Astrocyte (in vitro differentiated cells and primary cell): ENCODE measurements around the gene LSP1. TPM values are rescaled to one million over a fixed set of nuclear protein-coding genes. Genes with fewer than 3 reads are reported as not detected.
A peak's percentile ranks its signal among the peaks of the same experiment; 100 is the strongest.

Source experiments
- DNase-seq: peaks from one replicate; pipeline ENCODE4 v3.0.0-alpha.2; 2010; ENCODE audit warnings: low read depth
- FAIRE-seq: peaks from 2 replicates; lab custom pipeline; 2011; peaks lifted over from hg19 to GRCh38; lab: Jason Lieb, UNC
- H2AFZ ChIP-seq: 2 replicates; pipeline ENCODE4 v1.6.0; 2012; ENCODE audit warnings: low read depth, low read length, inconsistent platforms
- H3K27ac ChIP-seq: 2 replicates; pipeline ENCODE4 v1.5.1; 2011; ENCODE audit warnings: low read depth, low read length, inconsistent platforms
- H3K27me3 ChIP-seq: 2 replicates; pipeline ENCODE4 v1.6.0; 2011; ENCODE audit warnings: low read length, inconsistent platforms; ENCODE audit not compliant: insufficient read depth
- H3K36me3 ChIP-seq: 2 replicates; pipeline ENCODE4 v1.5.1; 2011; ENCODE audit warnings: low read length, inconsistent platforms; ENCODE audit not compliant: insufficient read depth
- H3K4me1 ChIP-seq: 2 replicates; pipeline ENCODE4 v1.5.1; 2011; ENCODE audit warnings: low read length, inconsistent platforms; ENCODE audit not compliant: insufficient read depth
- H3K4me2 ChIP-seq: 2 replicates; pipeline ENCODE4 v1.6.0; 2012; ENCODE audit warnings: low read length, inconsistent platforms
- H3K4me3 ChIP-seq: 2 replicates; pipeline ENCODE4 v1.5.1; 2011; ENCODE audit warnings: low read depth, mild to moderate bottlenecking, low read length, inconsistent platforms; ENCODE audit not compliant: insufficient read depth
- H3K79me2 ChIP-seq: 2 replicates; pipeline ENCODE4 v1.6.0; 2012; ENCODE audit warnings: mild to moderate bottlenecking, low read length, inconsistent platforms; ENCODE audit not compliant: insufficient read depth
- H3K9ac ChIP-seq: 2 replicates; pipeline ENCODE4 v1.6.0; 2012; ENCODE audit warnings: mild to moderate bottlenecking, low read length, inconsistent platforms
- H3K9me3 ChIP-seq: 2 replicates; pipeline ENCODE4 v1.5.1; 2012; ENCODE audit warnings: low read depth, mild to moderate bottlenecking, low read length, inconsistent platforms; ENCODE audit not compliant: insufficient read depth
- H4K20me1 ChIP-seq: 2 replicates; pipeline ENCODE4 v1.6.0; 2012; ENCODE audit warnings: low read length, inconsistent platforms; ENCODE audit not compliant: insufficient read depth
- H3K27ac Mint-ChIP-seq: one replicate; pipeline ENCODE4 v1.8.0; 2021; ENCODE audit warnings: mild to moderate bottlenecking, mixed read lengths; ENCODE audit not compliant: unreplicated experiment
- H3K27me3 Mint-ChIP-seq: one replicate; pipeline ENCODE4 v1.8.0; 2021; ENCODE audit warnings: low read depth, mixed read lengths; ENCODE audit not compliant: unreplicated experiment
- H3K36me3 Mint-ChIP-seq: one replicate; pipeline ENCODE4 v1.8.0; 2021; ENCODE audit warnings: low read depth, mixed read lengths; ENCODE audit not compliant: unreplicated experiment
- H3K4me1 Mint-ChIP-seq: one replicate; pipeline ENCODE4 v1.8.0; 2021; ENCODE audit warnings: low read depth, mixed read lengths; ENCODE audit not compliant: unreplicated experiment
- H3K4me3 Mint-ChIP-seq: one replicate; pipeline ENCODE4 v1.8.0; 2021; ENCODE audit warnings: mild to moderate bottlenecking, moderate library complexity, mixed read lengths; ENCODE audit not compliant: unreplicated experiment
- H3K9me3 Mint-ChIP-seq: one replicate; pipeline ENCODE4 v1.8.0; 2021; ENCODE audit warnings: mild to moderate bottlenecking, mixed read lengths; ENCODE audit not compliant: unreplicated experiment
- EZH2 ChIP-seq: IDR thresholded peaks from 2 replicates; pipeline ENCODE4 v1.6.1; 2012; ENCODE audit warnings: mild to moderate bottlenecking, low read length, inconsistent platforms; ENCODE audit not compliant: insufficient read depth
- total RNA-seq: library from RNA; stranded (reverse); gene quantifications from 2 replicates; pipeline ENCODE4 v1.2.1, GENCODE V29; 2021
- TF ChIP-seq, protein P1 (sequence below): IDR thresholded peaks from 2 replicates; pipeline ENCODE4 v1.5.1; 2011; ENCODE audit warnings: low read depth, mild to moderate bottlenecking, inconsistent platforms, low read length, moderate library complexity; ENCODE audit not compliant: insufficient read depth

LSP1 gene
- total RNA-seq, 1 donor from 2014 or later, result 1.3 TPM

DNA sequence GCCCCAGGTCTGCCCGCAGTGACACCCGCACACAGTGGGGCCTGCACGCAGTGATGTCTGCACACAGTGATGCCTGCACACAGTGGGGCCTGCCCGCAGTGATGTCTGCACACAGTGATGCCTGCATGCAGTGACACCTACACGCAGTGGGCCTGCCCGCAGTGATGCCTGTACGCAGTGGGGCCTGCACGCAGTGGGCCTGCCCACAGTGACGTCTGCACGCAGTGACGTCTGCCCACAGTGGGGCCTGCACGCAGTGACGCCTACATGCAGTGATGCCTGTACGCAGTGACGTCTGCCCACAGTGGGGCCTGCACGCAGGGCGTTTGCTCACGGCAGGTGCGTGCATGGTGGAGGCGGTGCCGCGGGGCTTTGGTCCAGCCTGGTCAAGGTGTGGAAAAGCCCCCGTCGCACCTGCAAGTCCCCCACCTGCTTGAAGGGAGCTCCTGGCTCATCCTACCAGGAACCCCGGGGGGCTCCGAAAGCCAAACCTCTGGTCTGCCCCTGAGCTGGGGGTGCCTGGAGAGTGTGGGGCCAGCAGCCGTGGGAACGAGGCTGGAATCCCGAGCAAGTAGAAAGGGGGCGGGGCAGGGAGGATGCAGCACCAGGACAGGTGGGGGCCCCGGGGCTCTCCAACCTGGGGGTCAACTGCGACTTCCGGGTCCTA is 27.0 kb upstream of the LSP1 start:
- TF ChIP-seq, protein P1, sequence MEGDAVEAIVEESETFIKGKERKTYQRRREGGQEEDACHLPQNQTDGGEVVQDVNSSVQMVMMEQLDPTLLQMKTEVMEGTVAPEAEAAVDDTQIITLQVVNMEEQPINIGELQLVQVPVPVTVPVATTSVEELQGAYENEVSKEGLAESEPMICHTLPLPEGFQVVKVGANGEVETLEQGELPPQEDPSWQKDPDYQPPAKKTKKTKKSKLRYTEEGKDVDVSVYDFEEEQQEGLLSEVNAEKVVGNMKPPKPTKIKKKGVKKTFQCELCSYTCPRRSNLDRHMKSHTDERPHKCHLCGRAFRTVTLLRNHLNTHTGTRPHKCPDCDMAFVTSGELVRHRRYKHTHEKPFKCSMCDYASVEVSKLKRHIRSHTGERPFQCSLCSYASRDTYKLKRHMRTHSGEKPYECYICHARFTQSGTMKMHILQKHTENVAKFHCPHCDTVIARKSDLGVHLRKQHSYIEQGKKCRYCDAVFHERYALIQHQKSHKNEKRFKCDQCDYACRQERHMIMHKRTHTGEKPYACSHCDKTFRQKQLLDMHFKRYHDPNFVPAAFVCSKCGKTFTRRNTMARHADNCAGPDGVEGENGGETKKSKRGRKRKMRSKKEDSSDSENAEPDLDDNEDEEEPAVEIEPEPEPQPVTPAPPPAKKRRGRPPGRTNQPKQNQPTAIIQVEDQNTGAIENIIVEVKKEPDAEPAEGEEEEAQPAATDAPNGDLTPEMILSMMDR, result no peak
- TF ChIP-seq EZH2, result no peak
- no peak overlapping the region for H3K4me3 Mint-ChIP-seq
- peaks cover 4% of the 10 kb centered on the region for H3K9me3 Mint-ChIP-seq
- peaks cover 26% of the 10 kb centered on the region for H3K27me3 Mint-ChIP-seq
- Histone ChIP-seq H3K27me3 (no peaks in the 10 kb centered on the region), H3K27ac (no peak overlapping the region), H3K4me2 (peak overlapping the region; percentile 79), H4K20me1 (no peaks in the 10 kb centered on the region), H3K4me3 (no peak overlapping the region), H3K9ac (no peak overlapping the region), H3K79me2 (no peaks in the 10 kb centered on the region), H3K36me3 (no peaks in the 10 kb centered on the region), H2AFZ (no peak overlapping the region), H3K9me3 (no peaks in the 10 kb centered on the region), H3K4me1 (peaks cover 40% of the 10 kb centered on the region)
- peaks cover 29% of the 10 kb centered on the region for H3K4me1 Mint-ChIP-seq
- H3K36me3 Mint-ChIP-seq, result peaks cover 2% of the 10 kb centered on the region
- FAIRE-seq (no peak), DNase-seq (no peak)
- H3K27ac Mint-ChIP-seq, result no peak overlapping the region

DNA sequence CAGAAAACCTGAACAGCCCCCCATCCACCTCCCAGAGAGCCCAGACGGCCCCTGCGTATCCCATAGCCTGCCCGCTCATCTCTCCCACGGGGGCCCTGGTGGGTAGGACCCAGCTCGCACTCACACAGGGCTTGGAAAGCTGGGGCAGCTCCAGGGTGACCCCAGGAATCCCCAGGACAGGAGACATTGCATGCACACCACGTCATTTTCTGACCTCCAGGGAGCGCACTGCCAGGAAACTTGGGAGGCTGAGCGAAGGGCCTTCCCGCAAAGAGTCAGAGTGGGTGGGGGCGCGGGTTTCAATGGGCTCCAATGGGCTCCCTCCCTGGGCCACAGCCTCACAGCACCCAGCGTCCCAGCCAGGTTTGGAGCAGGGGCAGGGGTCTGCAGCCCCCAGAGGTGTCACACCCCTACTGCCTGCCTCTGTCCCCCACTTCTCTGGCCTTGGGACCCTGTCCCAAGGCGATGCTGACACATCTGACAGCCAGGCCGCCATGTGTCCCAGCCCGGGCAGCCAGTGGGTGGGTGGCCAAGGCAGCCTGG is 26.3 kb upstream of the LSP1 start:
- Histone ChIP-seq H3K9ac (peak overlapping the region; percentile 33), H3K36me3 (no peaks in the 10 kb centered on the region), H2AFZ (peak overlapping the region; percentile 68), H3K4me2 (peak overlapping the region; percentile 79), H4K20me1 (no peaks in the 10 kb centered on the region), H3K4me3 (no peak overlapping the region), H3K4me1 (peaks cover 40% of the 10 kb centered on the region), H3K79me2 (no peaks in the 10 kb centered on the region), H3K27ac (peak overlapping the region; percentile 52), H3K9me3 (no peaks in the 10 kb centered on the region), H3K27me3 (no peaks in the 10 kb centered on the region)
- Mint-ChIP-seq H3K4me3 (no peak overlapping the region), H3K9me3 (peaks cover 3% of the 10 kb centered on the region), H3K36me3 (peaks cover 2% of the 10 kb centered on the region), H3K27me3 (peaks cover 25% of the 10 kb centered on the region), H3K4me1 (peaks cover 30% of the 10 kb centered on the region), H3K27ac (no peak overlapping the region)
- FAIRE-seq (no peak), DNase-seq (peak; percentile 84)
- TF ChIP-seq, protein P1, result peak; percentile 11
- TF ChIP-seq EZH2, result no peak
